ENCODE results near the gene MLX.
"Not testable (repeated sequence)": the region's sequence is repeated elsewhere in the genome, so short reads cannot be mapped to it uniquely, and the experiment has no call there.

The MLX gene

GRCh38 chr17:42618442-42619150 lies 51.7 kb downstream of the MLX start:
- no peak for DNase-seq (ENCODE audit: low read depth in 2 of 2, low spot score in 1 of 2)

- DNase-seq (ENCODE audit: low read depth in 2 of 2, low spot score in 1 of 2): not testable (repeated sequence)
Measured at GRCh38 chr17:42621987-42622386, 55.1 kb downstream of the MLX start.
